PC-3 (cell line): ENCODE data around the gene PRICKLE4. TPM values are rescaled to one million over a fixed set of nuclear protein-coding genes. Genes with fewer than 3 reads are reported as not detected.

Experiments
- ATAC-seq: fragments of 200-7000 bp; cut with Tn5 transposase; 2 replicates; pipeline ENCODE4 v1.9.1; 2020; ENCODE audit warnings: mild to moderate bottlenecking, moderate library complexity
- BruUV-seq: library from RNA; stranded (reverse); fragments of 400-500 nt; replicated peaks from 2 replicates; lab custom pipeline; 2021; lab: Mats Ljungman, UMichigan
- CTCF ChIA-PET: fragments of 300-600 bp; sonication (Branson Sonifier 250); formaldehyde crosslinking; loops from one replicate; lab custom pipeline; 2022; ENCODE audit warnings: antibody characterized with exemption; lab: Charles Lee
- POLR2A ChIA-PET: fragments of 300-600 bp; sonication (Branson Sonifier 250); formaldehyde crosslinking; loops from one replicate; lab custom pipeline; 2022; ENCODE audit warnings: antibody characterized with exemption; ENCODE audit not compliant: unreplicated experiment; lab: Charles Lee
- DNase-seq: peaks from one replicate; pipeline ENCODE4 v3.0.0-alpha.2; 2015
- H2AFZ ChIP-seq: fragments of 300-600 bp; sonication (generic); 2 replicates; pipeline ENCODE4 v1.6.0; 2016; ENCODE audit warnings: antibody characterized with exemption, low read length
- H3F3A ChIP-seq: fragments of 300-600 bp; sonication (generic); one replicate; pipeline ENCODE4 v1.6.0; 2017; ENCODE audit warnings: antibody characterized with exemption, low read length, control low read depth, mild to moderate bottlenecking; ENCODE audit not compliant: unreplicated experiment
- H3K27ac ChIP-seq: fragments of 300-600 bp; sonication (generic); 2 replicates; pipeline ENCODE4 v1.5.1; 2016; ENCODE audit warnings: mild to moderate bottlenecking, low read length
- H3K27me3 ChIP-seq: fragments of 300-600 bp; sonication (generic); 2 replicates; pipeline ENCODE4 v1.6.1; 2016; ENCODE audit warnings: low read length, mixed read lengths
- H3K36me3 ChIP-seq: fragments of 300-600 bp; sonication (generic); 2 replicates; pipeline ENCODE4 v1.6.1; 2016; ENCODE audit warnings: low read depth, mixed run types, low read length, mixed read lengths
- H3K4me1 ChIP-seq: fragments of 300-600 bp; sonication (generic); 2 replicates; pipeline ENCODE4 v1.5.1; 2016; ENCODE audit warnings: low read length; ENCODE audit not compliant: insufficient read depth
- H3K4me2 ChIP-seq: fragments of 300-600 bp; sonication (generic); 2 replicates; pipeline ENCODE4 v1.6.0; 2016; ENCODE audit warnings: low read length
- H3K4me3 ChIP-seq: fragments of 300-600 bp; sonication (generic); 2 replicates; pipeline ENCODE4 v1.5.1; 2016; ENCODE audit warnings: mild to moderate bottlenecking, low read length, mixed read lengths
- H3K79me2 ChIP-seq: fragments of 300-600 bp; sonication (generic); 2 replicates; pipeline ENCODE4 v1.6.1; 2017; ENCODE audit warnings: low read length, mixed read lengths
- H3K9ac ChIP-seq: fragments of 300-600 bp; sonication (generic); 2 replicates; pipeline ENCODE4 v1.6.0; 2016; ENCODE audit warnings: mild to moderate bottlenecking, low read length
- H3K9me2 ChIP-seq: fragments of 300-600 bp; sonication (generic); replicated peaks from 2 replicates; pipeline ENCODE4 v1.6.1; 2016; ENCODE audit warnings: mixed run types, low read length, mixed read lengths
- H3K9me3 ChIP-seq: fragments of 300-600 bp; sonication (generic); 2 replicates; pipeline ENCODE4 v1.6.1; 2016; ENCODE audit warnings: low read length, mixed read lengths
- H4K20me1 ChIP-seq: fragments of 300-600 bp; sonication (generic); 2 replicates; pipeline ENCODE4 v1.6.1; 2016; ENCODE audit warnings: low read length, mixed read lengths
- EZH2 ChIP-seq: fragments of 300-600 bp; sonication (generic); IDR thresholded peaks from one replicate; pipeline ENCODE4 v1.6.1; 2017; ENCODE audit warnings: antibody characterized with exemption, mild to moderate bottlenecking, low read length; ENCODE audit not compliant: unreplicated experiment
- EZH2phosphoT487 ChIP-seq: fragments of 300-600 bp; sonication (generic); IDR thresholded peaks from 2 replicates; pipeline ENCODE4 v1.6.1; 2018; ENCODE audit warnings: mild to moderate bottlenecking, antibody characterized with exemption, low read length, borderline replicate concordance
- intact Hi-C: fragments of 100-400 bp; cut with micrococcal nuclease; formaldehyde crosslinking; loops from 2 replicates; pipeline ENCODE4 v1.9.0; 2023
- total RNA-seq: library from RNA; depleted of rRNA; stranded (reverse); fragments of >200 nt; gene quantifications from 2 replicates; pipeline ENCODE4 v1.2.3, GENCODE V29; 2014
- TF ChIP-seq, protein P1 (sequence below): fragments of 300-600 bp; sonication (generic); conservative IDR thresholded peaks from 2 replicates; pipeline ENCODE4 v1.5.1; 2017; ENCODE audit warnings: antibody characterized with exemption, low read depth, mild to moderate bottlenecking, low read length

Gene PRICKLE4
- total RNA-seq, 1 experiment from 2014 or later: 0.26 TPM

DNA sequence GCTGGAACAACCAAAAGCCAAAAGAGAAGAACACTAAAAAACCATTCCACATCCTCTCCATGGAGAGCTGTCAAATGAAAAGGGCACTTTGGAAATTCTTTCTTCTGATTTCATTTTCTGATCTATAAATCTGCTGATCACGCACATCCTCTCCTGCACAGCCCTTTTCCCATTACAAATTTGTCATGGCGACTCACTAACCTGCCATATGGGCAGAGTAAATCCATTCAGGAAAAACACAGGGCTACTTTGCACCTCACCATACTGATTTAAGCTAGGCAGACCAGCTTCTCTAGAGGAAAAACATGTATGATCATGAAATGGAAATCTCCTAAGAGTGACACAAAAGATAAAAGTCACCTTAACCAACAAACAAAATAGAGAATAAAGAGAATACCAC is 32.9 kb downstream of the PRICKLE4 start:
- Histone ChIP-seq H3K9me3 (no peaks in the 10 kb centered on the region), H3K36me3 (no peaks in the 10 kb centered on the region), H2AFZ (no peak overlapping the region), H3K27me3 (no peaks in the 10 kb centered on the region), H3K4me2 (no peak overlapping the region), H3K27ac (no peak overlapping the region), H4K20me1 (no peaks in the 10 kb centered on the region), H3K4me3 (no peak overlapping the region), H3K79me2 (no peaks in the 10 kb centered on the region), H3K9ac (no peak overlapping the region), H3K4me1 (no peaks in the 10 kb centered on the region), H3F3A (no peaks in the 10 kb centered on the region), H3K9me2 (no peaks in the 10 kb centered on the region)
- BruUV-seq: no TSS peak
- intact Hi-C loops: no loop called here
- ChIA-PET POLR2A (no interaction called here), CTCF (no interaction called here)
- ATAC-seq: peak; percentile 60
- TF ChIP-seq EZH2phosphoT487 (no peak), EZH2 (no peak)
- TF ChIP-seq, protein P1, sequence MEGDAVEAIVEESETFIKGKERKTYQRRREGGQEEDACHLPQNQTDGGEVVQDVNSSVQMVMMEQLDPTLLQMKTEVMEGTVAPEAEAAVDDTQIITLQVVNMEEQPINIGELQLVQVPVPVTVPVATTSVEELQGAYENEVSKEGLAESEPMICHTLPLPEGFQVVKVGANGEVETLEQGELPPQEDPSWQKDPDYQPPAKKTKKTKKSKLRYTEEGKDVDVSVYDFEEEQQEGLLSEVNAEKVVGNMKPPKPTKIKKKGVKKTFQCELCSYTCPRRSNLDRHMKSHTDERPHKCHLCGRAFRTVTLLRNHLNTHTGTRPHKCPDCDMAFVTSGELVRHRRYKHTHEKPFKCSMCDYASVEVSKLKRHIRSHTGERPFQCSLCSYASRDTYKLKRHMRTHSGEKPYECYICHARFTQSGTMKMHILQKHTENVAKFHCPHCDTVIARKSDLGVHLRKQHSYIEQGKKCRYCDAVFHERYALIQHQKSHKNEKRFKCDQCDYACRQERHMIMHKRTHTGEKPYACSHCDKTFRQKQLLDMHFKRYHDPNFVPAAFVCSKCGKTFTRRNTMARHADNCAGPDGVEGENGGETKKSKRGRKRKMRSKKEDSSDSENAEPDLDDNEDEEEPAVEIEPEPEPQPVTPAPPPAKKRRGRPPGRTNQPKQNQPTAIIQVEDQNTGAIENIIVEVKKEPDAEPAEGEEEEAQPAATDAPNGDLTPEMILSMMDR: no peak
- DNase-seq: peak; percentile 33

DNA sequence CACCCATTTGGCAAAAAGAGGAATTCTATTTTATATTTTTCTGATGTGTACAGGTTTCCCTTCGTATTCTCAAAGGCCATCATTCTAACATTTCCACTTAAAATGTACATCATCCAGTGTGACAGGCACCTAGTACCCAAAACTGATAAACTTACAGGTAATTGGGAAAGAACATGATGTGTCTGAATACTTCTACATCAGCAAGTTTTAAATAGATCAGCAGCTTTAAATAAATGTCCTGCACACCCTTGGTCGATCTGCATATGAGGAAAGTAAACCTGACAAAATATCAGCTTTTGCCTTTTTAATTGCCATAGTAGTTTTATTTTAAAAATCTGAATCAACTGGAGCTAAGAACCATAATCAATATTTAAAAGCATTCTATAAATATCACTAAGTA is 33.4 kb downstream of the PRICKLE4 start:
- H3K9ac ChIP-seq: no peak overlapping the region
- no peaks in the 10 kb centered on the region for H3F3A ChIP-seq
- TF ChIP-seq, protein P1: no peak
- TF ChIP-seq EZH2phosphoT487 (no peak), EZH2 (no peak)
- H4K20me1 ChIP-seq: no peaks in the 10 kb centered on the region
- no peaks in the 10 kb centered on the region for H3K79me2 ChIP-seq
- H3K9me2 ChIP-seq: no peaks in the 10 kb centered on the region
- ChIA-PET POLR2A (no interaction called here), CTCF (no interaction called here)
- H2AFZ ChIP-seq: no peak overlapping the region
- DNase-seq (no peak), ATAC-seq (no peak)
- no peaks in the 10 kb centered on the region for H3K4me1 ChIP-seq
- H3K27me3 ChIP-seq: no peaks in the 10 kb centered on the region
- intact Hi-C loops: no loop called here
- no TSS peak for BruUV-seq
- no peak overlapping the region for H3K4me2 ChIP-seq
- H3K36me3 ChIP-seq: no peaks in the 10 kb centered on the region
- H3K27ac ChIP-seq: no peak overlapping the region
- no peak overlapping the region for H3K4me3 ChIP-seq
- no peaks in the 10 kb centered on the region for H3K9me3 ChIP-seq

DNA sequence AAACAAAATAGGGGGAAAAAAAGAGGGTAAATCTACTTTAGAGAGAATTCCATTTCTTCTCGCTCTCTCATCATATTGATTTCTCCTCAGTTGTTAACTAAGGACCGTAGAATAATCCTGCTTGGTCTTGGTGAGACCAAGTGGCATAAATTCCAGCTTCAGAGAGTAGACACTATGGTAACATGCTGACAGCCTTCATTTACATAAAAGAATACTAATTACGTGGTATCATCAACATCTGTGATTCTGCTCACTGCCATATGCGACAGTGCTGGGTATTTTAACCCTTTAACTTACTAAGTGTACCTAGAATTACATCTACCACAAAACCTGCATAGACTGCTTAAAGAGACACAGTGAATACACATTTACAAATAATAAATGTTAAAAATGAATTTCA is 34.0 kb downstream of the PRICKLE4 start:
- no peaks in the 10 kb centered on the region for H3K27me3 ChIP-seq
- ATAC-seq (no peak), DNase-seq (no peak)
- H3K9me2 ChIP-seq: no peaks in the 10 kb centered on the region
- no peak overlapping the region for H3K9ac ChIP-seq
- H3K9me3 ChIP-seq: no peaks in the 10 kb centered on the region
- intact Hi-C loops: no loop called here
- no peak for TF ChIP-seq EZH2phosphoT487
- TF ChIP-seq, protein P1: no peak
- TF ChIP-seq EZH2: no peak
- ChIA-PET CTCF (no interaction called here), POLR2A (no interaction called here)
- H3K4me1 ChIP-seq: no peaks in the 10 kb centered on the region
- no peak overlapping the region for H3K4me3 ChIP-seq
- H3K36me3 ChIP-seq: no peaks in the 10 kb centered on the region
- H3K79me2 ChIP-seq: no peaks in the 10 kb centered on the region
- H2AFZ ChIP-seq: no peak overlapping the region
- H4K20me1 ChIP-seq: no peaks in the 10 kb centered on the region
- no peaks in the 10 kb centered on the region for H3F3A ChIP-seq
- H3K27ac ChIP-seq: no peak overlapping the region
- H3K4me2 ChIP-seq: no peak overlapping the region
- BruUV-seq: no TSS peak
